GM03348 (cell line): ENCODE measurements around the gene TNFRSF25.

Source experiments
- DNase-seq: peaks from one replicate; pipeline ENCODE4 v3.0.0; 2012; ENCODE audit warnings: low spot score

TNFRSF25 gene, protein sequence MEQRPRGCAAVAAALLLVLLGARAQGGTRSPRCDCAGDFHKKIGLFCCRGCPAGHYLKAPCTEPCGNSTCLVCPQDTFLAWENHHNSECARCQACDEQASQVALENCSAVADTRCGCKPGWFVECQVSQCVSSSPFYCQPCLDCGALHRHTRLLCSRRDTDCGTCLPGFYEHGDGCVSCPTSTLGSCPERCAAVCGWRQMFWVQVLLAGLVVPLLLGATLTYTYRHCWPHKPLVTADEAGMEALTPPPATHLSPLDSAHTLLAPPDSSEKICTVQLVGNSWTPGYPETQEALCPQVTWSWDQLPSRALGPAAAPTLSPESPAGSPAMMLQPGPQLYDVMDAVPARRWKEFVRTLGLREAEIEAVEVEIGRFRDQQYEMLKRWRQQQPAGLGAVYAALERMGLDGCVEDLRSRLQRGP

DNA sequence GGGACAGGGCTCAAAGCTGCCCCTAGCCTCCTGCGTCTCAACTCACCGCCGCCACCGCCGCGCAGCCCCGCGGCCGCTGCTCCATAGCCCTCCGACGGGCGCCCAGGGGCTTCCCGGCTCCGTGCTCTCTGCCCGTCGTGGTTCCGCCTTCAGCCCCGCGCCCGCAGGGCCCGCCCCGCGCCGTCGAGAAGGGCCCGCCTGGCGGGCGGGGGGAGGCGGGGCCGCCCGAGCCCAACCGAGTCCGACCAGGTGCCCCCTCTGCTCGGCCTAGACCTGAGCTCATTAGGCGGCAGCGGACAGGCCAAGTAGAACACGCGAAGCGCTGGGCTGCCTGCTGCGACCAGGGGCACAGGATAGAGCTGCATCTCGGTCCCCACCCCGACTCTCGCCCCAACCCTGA, at the start of gene TNFRSF25:
Gene TNFRSF25, minus strand, starts transcription at position 151 of the 400 bp plus-strand sequence. Its CDS starts 66 bp downstream, at position 85.
- DNase-seq = no peak

DNA sequence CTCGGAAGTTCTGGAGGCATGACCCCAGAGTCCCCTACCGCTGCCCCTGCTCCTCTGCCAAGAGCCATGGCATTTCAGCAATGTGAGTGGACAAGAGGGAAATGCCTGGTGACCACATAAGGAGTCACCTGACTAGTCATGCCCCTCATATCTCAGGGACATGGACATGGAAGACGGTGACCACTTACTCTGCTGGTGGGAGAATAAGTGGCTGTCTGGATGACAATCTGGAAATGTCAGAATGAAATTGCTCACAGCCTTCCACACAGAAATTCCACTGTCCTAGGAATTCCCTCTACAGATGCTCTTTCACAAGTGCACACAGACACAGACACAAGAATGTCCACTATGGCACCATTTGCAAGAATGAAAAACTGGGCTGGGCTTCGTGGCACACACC, 49.8 kb upstream of the TNFRSF25 start:
- DNase-seq = no peak

DNA sequence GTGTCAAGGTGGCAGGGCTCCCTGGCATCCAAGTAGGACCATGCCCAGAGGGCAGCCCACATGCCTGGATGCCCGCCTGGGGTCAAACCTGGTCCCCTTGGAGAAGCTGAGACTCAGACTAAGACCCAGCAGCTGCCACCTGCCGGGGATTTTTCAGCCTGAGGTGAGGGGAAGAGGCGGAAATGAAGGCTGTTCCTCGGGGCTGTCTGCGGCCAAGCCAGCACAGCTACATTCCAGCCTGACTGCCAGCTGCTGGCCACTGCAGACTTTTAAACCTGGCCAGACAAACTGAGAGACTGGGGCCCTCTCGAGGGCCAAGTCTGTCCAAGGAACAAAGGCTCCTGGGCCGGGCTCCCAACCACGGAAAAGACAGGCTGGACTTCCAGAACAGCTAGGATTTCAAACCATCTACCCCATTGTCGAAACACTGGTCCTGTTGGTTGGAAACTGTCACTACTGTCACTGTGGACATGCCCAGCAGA, 47.4 kb upstream of the TNFRSF25 start:
- DNase-seq = peak; percentile 55

DNA sequence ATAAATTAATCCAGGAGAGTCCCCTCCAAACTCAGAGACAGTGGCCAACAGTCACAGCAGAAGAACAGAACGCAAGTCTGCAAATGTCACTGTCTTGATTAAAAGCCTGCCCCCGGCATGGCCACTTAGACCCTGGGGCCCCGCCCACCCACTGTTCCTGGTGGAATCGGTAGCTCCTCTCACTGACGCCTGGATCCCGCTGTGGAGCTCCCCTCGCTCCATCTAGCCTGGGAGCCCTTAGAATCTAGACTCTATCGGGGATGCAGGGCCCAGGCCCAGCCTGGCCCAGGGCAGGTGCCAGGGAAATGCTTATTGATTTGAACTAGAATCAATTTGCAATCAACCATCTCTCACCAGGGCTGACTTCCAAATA, 46.9 kb upstream of the TNFRSF25 start:
- no peak for DNase-seq

DNA sequence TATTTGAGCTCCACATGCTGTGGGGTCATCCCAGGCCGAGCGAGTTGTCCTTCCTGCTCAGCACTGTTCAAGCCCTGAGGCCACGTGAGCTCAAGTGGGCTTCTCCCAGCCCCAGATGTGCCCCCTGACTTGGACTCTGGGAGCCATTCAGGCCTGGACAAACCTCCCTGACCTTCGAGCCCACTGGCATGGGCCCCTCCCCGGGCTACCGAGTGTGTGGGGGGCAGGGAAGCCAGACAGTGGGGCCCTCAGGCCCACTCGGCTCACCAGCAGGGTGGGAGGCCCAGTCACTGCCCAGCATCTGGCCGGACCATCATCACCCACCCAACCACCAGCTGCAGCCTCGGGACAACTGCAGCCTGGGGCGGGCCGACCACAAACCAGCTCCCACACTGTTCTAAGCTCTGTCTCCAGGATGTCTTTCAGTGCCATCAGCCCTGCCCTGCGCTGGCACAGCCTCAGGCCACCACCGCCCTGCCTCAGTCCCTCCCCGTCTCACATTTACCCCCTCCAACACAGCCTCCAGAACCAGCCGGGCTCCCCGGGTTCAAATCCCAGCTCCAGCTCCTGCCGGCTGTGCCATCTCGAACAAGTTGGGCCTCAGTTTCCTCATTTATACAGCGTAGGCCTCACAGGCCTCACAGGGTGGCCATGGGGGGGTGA, 46.4 kb upstream of the TNFRSF25 start:
- DNase-seq = no peak

DNA sequence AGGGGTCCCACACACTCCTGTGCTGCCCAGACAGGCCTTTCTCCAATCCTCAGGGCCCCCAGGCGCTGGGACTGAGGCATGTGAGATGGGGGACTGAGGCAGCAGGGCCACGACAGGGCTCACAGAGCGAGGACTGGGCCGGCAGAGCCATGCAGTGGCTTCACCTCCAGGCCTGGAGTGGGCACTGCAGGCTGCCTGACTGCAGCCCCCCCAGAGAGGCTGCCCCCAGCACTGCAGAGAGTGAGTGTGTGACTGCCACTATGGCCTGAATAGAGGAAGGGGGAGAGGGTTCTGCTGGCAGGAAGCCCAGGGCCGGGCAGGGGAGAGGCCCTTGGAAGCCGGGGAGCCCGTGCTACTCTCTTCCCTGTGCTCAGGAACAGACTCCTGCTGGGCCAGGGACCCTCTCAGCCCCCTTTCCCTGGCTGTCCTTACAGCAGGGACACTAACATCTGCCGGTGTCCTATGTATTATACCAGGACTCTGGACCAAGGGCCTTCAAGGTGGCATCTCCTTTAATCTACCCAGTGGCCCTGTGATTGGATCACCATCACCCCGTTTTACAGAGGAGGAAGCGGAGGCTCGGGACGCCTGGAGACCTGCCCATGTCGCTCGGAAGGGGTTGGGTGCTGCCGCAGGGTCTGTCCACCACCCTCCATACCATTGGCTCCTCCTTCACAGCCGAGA, 45.7 kb upstream of the TNFRSF25 start:
- DNase-seq = no peak

DNA sequence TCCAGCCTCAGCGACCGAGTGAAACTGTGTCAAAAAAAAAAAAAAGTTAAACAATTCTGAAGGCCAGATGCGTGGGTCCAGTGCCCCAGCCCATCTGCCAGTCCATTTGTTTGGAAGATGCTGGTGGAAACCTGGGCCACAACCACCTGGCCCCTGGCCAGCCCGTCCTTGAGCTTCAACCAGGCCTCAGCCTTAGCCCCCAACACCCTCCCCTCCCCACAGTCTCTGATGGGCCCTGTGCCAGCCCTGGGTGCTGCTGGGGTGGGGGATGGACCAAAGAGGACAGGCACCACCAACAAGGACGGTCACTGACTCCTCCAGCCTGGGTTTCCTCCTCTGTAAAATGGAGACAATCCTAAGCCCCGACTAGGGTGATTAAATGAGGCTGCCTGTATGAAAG, 45.1 kb upstream of the TNFRSF25 start:
- DNase-seq = no peak

DNA sequence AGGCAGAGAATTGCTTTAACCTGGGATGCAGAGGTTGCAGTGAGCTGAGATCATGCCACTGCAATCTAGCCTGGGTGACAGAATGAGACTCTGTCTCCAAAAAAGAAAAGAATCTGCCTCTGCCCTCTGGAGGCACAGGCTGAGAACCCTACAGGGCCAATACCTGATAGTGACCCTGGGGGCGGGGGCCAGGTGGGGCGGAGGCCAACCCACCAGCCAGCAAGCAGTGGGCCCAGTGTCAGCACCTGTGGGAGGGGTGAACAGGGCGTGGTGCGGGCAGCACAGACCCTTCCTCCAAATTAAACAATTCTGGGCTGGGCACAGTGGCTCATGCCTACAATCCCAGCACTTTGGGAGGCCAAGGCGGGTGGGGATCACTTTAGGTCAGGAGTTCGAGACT, 44.5 kb upstream of the TNFRSF25 start:
- no peak for DNase-seq

DNA sequence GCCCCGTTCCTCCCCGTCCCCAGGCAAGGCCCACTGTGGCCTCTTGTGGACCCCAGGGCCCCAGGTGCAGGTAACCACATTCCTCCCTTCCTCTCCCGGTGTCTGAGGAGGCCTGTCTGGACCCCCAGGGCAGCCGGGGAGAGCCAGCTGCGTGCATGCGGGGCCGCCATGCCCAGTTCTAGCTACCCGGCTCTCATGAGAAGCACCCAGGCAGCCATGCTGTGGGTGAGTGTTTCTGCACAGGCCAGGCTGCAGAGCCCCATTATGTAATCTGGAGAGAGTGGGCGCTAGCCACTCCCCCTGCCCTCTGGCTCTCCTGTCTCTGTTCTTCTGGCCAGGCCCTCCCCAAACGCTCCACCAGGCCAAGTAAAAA, 43.9 kb upstream of the TNFRSF25 start:
- peak; percentile 67 for DNase-seq

DNA sequence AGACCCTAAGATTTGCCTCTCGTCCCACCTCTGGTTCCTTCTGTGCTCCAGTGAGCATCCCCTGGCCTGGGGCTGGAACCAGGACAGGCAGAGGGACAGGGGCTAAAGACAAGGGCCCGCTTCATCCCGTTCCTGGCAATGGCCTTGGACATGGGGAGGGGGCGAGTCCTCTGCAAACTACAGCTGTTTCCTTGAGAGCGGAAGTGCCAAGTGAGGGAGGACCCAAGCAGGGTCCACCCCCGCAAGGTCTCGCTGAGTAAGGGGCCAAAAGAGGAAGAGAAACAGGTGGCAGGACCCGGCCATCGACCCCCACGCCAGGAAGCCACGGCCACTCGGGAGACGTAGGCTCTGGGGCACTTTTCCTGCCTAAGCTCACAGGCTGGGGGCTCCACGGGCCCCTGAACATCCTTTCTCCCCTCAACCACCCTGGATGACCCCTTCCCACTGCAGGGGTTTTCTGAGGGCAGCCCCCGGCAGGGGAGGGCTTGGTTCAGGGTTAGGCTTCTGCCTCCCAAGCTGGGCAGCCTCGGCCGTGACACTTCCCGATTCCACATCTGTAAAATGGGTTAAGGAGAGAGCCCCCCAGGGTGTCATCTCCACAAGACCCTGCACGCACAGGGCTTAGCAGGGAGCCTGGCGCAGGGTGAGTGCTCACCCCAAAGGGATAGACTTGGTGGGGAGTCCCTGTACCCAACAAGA, 43.4 kb upstream of the TNFRSF25 start:
- no peak for DNase-seq

DNA sequence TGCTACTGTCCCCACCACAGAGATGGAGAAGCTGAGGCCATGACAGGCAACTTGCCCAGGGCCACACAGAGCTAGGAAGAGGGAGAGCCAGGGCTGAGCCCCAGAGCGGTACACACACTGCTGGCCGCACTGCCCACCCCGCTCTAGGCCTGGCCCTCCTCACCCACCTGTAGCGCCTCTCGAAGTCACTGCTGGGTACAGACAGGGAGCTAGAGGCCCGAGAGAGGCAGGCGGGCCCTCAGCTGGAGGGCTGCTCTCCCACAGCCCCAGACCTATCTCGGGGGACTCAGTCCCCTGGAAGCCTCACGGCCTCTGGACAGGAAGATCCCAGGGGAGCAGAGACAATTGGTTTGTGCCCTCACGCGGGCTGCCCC, 42.8 kb upstream of the TNFRSF25 start:
- no peak for DNase-seq

DNA sequence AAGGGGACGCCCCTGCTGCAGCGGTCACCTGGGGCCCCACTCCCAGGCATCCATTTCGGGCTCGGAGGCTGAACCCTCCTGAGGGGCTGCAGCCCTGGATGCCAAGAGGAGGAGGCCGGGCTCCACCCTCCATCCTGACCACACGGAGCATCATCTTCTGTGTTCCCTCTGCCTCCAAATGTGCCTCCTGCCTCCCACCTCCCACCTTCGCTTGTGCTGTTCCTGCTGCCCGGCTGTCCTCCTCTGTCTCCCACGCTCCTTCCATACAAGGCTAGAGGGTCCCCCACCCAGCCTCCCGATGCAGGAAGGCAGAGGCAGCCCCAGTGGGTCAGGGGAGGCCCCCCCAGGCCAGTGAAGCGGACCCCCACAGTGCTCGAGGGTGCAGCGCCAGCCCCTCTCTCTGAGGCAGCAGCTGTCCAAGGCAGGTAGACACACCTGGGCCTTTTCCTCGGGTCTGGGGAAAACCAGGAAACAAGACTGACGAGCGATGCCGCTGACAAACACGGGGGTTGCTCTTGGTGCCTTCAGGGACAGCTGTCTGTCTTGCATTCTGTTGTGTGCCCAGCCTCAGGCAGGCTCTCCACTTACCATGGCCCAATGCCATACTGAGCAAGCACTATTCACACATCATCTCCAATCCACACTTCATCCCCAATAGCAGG, 42.3 kb upstream of the TNFRSF25 start:
- no peak for DNase-seq

DNA sequence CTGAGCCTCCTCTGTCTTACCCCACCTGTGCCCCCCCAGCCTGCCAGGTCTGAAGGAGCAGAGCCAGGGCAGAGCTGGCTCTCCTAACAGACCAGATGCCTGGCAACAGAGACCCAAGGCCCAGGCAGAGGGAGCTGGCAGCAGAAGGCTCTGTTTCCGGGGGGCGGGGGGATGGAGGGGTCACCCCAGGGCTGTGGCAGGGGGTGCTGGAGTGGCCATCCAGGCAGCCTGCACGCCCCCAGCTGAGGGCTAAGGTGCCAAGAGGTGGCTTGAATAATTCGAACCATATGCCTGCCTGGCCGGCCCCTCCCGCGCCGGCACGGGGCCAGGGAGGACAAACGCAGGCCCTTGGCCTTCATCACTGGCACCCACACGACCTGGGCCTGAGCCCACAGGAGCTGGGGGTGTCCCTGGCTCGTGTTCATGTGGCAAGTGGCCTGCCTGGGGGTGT, 41.5 kb upstream of the TNFRSF25 start:
- DNase-seq = peak; percentile 62

DNA sequence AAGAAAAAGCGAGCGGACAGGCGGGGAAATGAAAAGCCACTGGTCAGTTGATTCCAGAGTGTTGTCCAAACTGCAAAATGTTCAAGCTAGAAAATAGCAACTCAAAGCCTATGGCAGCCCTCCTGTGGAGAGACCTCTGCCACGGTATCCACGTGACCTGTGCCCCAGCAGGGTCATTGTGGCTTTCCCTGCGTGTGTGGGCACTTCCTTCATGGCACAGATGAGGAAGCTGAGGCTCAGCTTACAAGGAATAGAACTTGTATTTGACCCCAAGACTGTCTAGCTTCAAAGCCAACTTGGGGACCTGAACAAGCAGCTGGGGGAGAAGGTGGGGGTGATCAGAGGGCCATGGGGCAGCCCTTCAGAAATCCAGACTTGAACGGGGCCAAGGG, 41.1 kb upstream of the TNFRSF25 start:
- no peak for DNase-seq

DNA sequence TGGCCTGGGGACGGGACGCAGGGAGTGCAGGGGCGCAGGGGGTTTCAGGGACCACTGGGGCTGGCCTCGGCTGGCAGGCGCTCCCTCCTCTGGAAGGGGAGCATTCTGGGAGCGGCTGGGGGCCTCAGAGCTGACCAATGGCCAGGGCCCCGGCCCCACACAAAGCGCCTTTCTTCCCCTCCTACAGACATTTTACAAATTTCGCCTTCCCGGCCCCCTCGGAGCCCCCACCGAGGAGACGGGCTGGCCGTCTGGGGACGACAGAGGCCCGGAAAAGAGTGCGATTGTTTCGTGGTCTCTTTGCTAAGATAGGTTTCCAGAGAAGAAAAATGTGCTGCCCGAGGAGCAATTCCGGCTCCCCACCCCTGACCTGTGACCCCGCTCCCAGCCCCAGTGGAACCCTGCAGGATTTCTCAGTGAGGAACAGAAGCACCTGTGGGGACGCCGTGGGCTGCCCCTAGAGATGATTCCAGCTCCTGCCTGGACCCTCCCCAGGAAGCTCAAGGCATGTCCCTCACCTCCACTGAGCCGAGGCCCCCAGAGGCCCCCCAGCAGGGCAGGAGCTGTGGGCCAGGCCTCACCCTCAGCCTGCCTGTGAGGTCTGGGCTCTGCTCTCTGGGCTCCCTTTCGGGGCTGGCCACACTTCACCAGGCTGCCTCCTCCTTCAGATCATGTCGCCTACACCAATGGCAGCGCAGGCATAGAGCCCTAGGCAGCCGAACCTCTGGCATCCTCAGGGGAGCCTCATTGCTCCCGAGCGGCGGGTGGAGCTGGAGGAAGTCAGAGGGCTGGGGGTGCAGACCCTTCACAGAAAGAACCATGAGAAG, 40.5 kb upstream of the TNFRSF25 start:
- DNase-seq = no peak

DNA sequence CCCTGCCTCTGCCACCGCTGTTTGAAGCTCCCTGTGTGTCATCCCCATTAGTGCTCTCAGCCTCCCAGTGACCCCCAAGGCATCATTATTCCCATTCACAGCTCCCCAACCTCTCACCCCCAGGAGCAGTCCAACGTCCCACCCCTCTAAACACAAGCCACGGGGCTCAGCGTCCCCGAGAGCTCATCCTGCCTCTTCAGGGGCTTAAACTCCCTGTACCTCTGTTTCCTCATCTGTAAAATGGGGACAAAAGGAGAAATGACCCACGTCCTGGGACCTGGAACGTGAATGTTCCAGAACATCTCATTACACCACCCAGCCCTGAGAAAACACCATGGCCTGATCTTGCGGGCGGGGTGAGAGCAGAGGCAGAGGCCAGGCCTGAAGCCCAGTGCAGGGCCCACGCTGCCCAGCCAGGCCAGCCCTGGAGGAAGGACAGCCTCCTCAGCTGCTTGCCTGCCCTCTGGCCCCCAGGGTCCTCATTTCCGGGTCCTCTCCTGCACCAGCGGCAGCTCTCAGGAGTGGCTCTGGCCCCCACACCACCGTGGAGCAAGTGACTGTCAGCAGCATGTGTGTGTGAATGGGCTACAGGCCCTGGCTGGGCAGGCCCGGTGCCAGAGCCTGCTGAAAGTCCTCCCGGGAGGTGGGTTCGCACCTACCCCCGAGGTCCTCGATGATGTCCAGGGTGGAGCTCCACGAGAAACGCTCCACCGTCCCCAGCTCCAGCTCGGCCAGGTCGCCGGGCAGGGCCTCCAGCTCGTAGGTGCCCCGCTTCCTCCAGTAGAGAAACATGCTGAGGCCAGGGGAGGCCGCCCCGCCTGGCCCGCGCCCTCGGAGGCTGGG, 39.6 kb upstream of the TNFRSF25 start:
- DNase-seq = no peak

DNA sequence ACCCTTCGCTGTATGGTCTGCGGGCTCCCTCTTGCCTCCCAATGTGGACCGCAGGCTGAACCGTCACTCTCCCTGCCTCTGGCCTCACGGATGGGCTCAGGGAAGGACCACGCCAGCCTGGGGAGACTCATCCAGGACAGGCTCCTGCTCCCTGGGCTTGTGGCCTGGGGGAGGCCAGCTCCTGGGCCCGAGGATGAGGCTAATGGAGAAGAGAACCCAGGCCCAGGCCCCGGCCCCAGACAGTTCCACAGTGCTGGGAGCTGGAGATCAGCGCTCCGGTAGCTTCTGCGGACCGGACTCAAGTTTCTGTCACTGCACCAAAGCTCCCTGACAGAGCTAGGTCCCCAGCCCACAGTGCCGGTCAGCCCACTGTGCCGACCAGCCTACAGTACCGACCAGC, 38.9 kb upstream of the TNFRSF25 start:
- no peak for DNase-seq

DNA sequence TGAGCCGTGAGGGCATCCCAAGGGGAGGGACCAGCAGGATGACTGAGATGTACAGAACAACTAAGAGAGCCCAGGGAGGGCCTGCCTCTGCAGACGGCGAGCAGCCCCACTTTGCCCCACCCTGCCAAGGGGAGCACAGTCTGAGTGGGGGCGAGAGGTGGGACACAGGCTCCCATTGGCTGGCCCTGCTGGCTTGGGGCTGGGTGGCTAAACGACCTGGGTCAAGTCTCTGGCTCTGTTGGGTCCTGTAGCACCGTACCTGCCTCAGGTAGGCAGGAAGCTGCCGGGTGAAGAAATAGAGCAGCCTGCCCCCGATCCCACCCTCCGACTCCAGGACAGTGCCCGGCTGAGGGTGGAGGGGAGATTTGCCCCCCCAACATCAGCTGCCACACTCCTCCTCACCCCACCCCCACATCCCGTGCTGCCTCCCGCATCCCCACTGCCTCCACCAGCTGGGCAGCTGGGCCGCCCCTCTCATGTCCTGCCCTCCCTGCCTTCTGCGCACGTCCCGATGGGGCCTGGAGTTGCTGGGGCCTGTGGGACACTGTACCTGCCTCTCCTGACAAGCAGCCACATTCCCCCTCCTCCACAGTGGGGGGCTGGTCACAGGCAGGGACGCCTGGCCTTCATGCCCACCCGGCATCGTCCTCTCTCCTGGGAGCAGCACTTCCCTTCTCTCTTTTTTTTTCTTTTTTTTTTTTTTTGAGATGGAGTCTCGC, 38.1 kb upstream of the TNFRSF25 start:
- no peak for DNase-seq
